ENCODE results near the gene CHCHD3. TPM values are rescaled to one million over a fixed set of nuclear protein-coding genes. Genes with fewer than 3 reads are reported as not detected.

Gene CHCHD3
- total RNA-seq, 1 donor = 104 TPM

DNA sequence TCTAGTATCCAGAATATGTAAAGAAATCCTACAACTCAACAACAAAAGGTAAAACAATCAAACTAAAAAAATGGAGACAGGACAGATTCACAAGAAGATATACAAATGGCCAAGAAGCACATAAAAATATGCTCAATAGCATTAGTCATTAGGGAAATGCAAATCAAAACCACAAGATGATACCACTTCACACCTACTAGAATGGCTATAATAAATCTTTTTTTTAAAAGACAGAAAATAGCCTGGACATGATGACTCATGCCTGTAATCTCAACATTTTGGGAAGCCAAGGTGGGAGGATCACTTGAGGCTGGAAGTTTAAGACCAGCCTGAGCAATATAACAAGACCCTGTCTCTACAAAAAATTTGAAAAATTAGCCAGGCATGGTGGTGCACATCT lies 27.9 kb upstream of the CHCHD3 start:
- TF ChIP-seq, protein P1, sequence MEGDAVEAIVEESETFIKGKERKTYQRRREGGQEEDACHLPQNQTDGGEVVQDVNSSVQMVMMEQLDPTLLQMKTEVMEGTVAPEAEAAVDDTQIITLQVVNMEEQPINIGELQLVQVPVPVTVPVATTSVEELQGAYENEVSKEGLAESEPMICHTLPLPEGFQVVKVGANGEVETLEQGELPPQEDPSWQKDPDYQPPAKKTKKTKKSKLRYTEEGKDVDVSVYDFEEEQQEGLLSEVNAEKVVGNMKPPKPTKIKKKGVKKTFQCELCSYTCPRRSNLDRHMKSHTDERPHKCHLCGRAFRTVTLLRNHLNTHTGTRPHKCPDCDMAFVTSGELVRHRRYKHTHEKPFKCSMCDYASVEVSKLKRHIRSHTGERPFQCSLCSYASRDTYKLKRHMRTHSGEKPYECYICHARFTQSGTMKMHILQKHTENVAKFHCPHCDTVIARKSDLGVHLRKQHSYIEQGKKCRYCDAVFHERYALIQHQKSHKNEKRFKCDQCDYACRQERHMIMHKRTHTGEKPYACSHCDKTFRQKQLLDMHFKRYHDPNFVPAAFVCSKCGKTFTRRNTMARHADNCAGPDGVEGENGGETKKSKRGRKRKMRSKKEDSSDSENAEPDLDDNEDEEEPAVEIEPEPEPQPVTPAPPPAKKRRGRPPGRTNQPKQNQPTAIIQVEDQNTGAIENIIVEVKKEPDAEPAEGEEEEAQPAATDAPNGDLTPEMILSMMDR (IDR thresholded peaks at IDR 0.05; ENCODE audit: insufficient read depth, low read depth, low read length) = no peak
- DNase-seq (ENCODE audit: low read depth) = peak; percentile 13
- H3K4me3 ChIP-seq (ENCODE audit: low read depth, low read length) = no peak overlapping the region

DNA sequence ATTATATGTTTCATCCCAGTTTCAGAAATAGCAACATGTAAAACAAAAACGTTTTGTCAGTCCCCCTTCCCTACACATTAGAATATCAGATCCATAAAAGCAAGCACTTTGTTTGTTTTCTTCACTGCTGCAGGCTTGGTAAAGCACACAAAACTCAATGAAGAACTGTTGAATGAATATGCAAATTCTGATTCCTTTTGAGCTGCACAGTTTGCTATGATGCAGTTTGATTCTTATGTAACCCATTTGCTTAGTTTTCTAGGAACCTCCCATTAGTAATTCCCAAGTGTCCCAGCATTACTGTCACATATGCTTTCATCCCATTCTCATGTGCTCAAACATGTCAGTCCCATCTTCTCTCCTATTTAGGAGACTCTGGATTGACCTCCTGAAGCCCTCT lies 26.1 kb upstream of the CHCHD3 start:
- TF ChIP-seq, protein P1 (IDR thresholded peaks at IDR 0.05; ENCODE audit: insufficient read depth, low read depth, low read length) = no peak
- no peak overlapping the region for H3K4me3 ChIP-seq (ENCODE audit: low read depth, low read length)
- no peak for DNase-seq (ENCODE audit: low read depth)

DNA sequence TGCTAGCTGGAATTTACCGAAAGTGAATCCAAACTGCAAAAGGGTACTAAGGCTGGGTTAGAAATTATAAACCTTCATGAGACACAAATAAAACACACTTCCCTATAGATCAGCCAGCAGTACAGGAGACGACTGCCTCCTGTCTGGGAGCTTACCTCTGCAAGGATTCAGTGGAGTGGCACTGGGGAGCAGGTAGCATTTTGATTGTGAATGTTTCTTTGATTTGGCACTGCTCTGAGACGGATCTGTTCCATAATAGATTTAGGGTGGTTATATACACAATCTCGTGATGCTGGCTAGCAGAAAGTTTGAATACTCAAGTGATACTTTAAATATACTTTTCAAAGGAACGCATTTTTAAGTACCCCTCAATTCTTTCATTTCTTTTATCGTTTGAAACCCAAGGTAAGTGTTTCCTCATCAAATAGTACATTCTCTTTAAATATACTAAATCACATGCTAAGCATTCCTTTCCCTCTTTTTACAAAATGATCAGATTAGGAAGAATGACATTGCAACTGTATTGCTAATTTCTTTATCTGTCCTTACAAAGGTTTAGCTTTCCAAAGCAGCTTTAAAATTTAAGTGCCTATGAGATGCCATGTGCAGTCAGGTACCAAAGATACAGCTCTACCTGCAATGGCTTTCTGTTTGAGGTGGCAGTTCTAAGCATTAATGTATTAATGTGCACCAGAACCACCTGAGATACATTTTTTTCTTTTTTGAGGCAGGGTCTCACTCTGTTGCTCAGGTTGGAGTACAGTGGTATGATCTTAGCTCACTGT lies 20.6 kb upstream of the CHCHD3 start:
- no peak overlapping the region for H3K4me3 ChIP-seq (ENCODE audit: low read depth, low read length)
- no peak for DNase-seq (ENCODE audit: low read depth)
- TF ChIP-seq, protein P1 (IDR thresholded peaks at IDR 0.05; ENCODE audit: insufficient read depth, low read depth, low read length) = no peak

DNA sequence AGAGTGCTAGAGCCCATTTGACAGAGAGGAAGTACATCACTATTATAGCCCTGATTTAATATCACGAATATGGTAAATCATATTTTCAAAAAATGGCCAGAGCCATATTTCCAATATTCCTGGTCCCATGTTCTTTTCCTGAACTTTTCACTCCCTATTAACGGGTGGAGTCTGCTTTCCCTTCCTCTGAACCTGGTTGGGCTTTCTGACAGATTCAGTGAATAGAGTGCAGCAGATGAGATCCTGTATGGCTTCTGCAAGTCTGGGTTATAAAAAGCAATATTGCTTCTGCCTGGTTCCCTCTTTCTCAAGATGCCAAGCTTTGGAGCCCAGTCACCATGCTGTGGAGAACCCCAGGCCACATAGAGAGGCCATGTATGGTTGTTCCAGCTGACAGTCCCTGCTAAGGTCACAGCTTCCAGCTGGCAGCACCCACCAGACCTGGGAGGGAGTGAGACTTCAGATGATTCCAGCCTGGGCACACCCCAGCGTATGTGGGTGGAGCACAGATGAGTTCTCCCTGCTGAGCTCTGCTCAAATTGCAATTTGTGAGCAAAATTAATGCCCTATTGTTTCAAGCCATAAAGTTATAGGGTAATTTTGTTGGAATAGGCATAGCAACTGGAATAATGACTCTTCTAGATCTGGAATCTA lies 17.9 kb upstream of the CHCHD3 start:
- TF ChIP-seq, protein P1 (IDR thresholded peaks at IDR 0.05; ENCODE audit: insufficient read depth, low read depth, low read length) = no peak
- H3K4me3 ChIP-seq (ENCODE audit: low read depth, low read length) = no peak overlapping the region
- no peak for DNase-seq (ENCODE audit: low read depth)

DNA sequence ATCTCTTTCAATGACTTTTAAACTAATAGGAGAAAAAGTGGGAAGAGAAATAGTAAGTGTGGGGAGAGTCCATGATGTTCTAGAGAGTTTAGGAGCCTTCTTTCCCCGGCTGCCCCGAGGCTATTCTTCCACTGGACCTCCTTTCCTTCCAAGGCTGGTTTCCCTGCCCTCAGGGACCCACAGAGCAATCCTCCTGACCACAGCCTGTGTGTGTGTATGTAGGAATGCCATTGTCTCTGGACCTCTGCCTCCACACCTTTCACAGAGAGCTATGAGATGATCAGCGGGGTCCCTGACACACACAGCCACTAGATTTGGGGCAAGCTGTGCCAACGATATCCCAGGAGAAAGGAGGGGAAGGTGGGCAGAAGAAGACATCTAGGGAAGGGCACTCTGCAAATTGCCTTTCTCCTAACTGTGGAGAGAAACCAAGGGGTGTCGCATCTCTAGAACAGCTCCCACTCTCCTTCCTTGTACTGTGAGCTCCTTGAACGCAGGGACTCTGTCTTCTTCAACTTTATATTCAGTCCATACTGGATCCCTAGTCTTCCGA lies 13.3 kb upstream of the CHCHD3 start:
- TF ChIP-seq, protein P1 (IDR thresholded peaks at IDR 0.05; ENCODE audit: insufficient read depth, low read depth, low read length) = no peak
- DNase-seq (ENCODE audit: low read depth) = no peak
- H3K4me3 ChIP-seq (ENCODE audit: low read depth, low read length) = no peak overlapping the region

DNA sequence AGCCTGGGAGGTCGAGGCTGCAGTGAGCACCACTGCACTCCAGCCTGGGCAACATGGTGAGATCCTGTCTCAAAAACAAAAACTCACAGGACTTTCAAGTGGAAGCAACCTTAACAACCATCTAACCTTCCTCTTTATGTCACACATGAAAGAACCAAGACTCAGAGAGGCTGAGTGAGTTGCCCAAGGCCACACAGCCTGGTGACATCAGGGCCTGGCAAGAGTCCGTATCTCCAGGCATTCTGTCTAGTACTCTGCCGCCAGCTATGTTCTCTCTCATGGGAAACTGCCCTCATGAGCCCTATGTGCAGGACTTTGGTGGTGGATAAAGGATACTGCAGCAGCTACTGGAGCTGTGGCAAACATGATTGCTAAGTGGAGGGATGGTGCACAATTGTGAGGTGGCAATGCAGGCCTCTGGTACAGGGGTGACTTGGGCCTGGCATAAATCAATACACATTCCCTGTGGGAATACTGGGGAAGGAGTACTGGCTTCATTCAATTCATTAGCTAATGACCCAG lies 10.1 kb upstream of the CHCHD3 start:
- TF ChIP-seq, protein P1 (IDR thresholded peaks at IDR 0.05; ENCODE audit: insufficient read depth, low read depth, low read length) = no peak
- H3K4me3 ChIP-seq (ENCODE audit: low read depth, low read length) = no peak overlapping the region
- no peak for DNase-seq (ENCODE audit: low read depth)

Data from fibroblast of villous mesenchyme (primary cell).